GM19324 (cell line): ENCODE measurements around the gene IL2RA.

Experiments
- ATAC-seq: cut with Tn5 transposase; IDR thresholded peaks from one replicate; pipeline ENCODE4 v1.9.1; 2021; ENCODE audit warnings: mild to moderate bottlenecking, moderate library complexity; ENCODE audit not compliant: unreplicated experiment, low FRiP score

The IL2RA gene

GRCh38 chr10:5992398-5992797 lies 69.8 kb downstream of the IL2RA start:
- no peak for ATAC-seq

GRCh38 chr10:5991708-5992107 lies 70.5 kb downstream of the IL2RA start:
- no peak for ATAC-seq

- no peak for ATAC-seq
Observed at GRCh38 chr10:5989756-5990155, 72.4 kb downstream of the IL2RA start.

- ATAC-seq, result no peak
Observed at GRCh38 chr10:5988336-5988920, 73.7 kb downstream of the IL2RA start.

- no peak for ATAC-seq
Observed at GRCh38 chr10:5987747-5988146, 74.4 kb downstream of the IL2RA start.

- no peak for ATAC-seq
Observed at GRCh38 chr10:5985029-5985428, 77.1 kb downstream of the IL2RA start.

GRCh38 chr10:5983774-5984173 lies 78.4 kb downstream of the IL2RA start:
- ATAC-seq, result no peak

- no peak for ATAC-seq
Observed at GRCh38 chr10:5981529-5981928, 80.6 kb downstream of the IL2RA start.

- ATAC-seq, result no peak
Observed at GRCh38 chr10:5978230-5978489, 84.0 kb downstream of the IL2RA start.

GRCh38 chr10:5977471-5978229 lies 84.5 kb downstream of the IL2RA start, which contains the start of gene IL15RA:
TSS of gene IL15RA (minus strand) at chr10:5977543. CDS start at chr10:5977492, 51 bp downstream.
- ATAC-seq, result peak; percentile 67

GRCh38 chr10:5976512-5977470 lies 85.4 kb downstream of the IL2RA start:
- ATAC-seq, result peak; percentile 15

GRCh38 chr10:5975641-5976473 lies 86.3 kb downstream of the IL2RA start:
- ATAC-seq, result peak; percentile 57

GRCh38 chr10:5973069-5973468 lies 89.1 kb downstream of the IL2RA start:
- no peak for ATAC-seq

- no peak for ATAC-seq
Observed at GRCh38 chr10:5971886-5972285, 90.3 kb downstream of the IL2RA start.

- peak; percentile 40 for ATAC-seq
Observed at GRCh38 chr10:5971315-5971832, 90.8 kb downstream of the IL2RA start.

GRCh38 chr10:5970527-5970926 lies 91.6 kb downstream of the IL2RA start:
- no peak for ATAC-seq

- ATAC-seq, result no peak
Observed at GRCh38 chr10:5970066-5970465, 92.1 kb downstream of the IL2RA start.

GRCh38 chr10:5968681-5969453 lies 93.3 kb downstream of the IL2RA start:
- ATAC-seq, result no peak

GRCh38 chr10:5968037-5968680 lies 94.0 kb downstream of the IL2RA start:
- no peak for ATAC-seq
